Upper lobe of right lung (tissue), 1 donor: ENCODE results near the gene UNG. TPM values are rescaled to one million over a fixed set of nuclear protein-coding genes. Genes with fewer than 3 reads are reported as not detected.

Experiments used
- ATAC-seq: fragments of 200-7000 bp; cut with Tn5 transposase; one replicate; pipeline ENCODE4 v1.9.1; 2020; ENCODE audit warnings: mild to moderate bottlenecking, moderate library complexity
- DNase-seq: peaks from one replicate; pipeline ENCODE4 v3.0.0-alpha.2; 2020
- H3K27ac ChIP-seq: fragments of 200-600 bp; one replicate; pipeline ENCODE4 v1.8.0; 2022
- H3K27me3 ChIP-seq: fragments of 200-600 bp; one replicate; pipeline ENCODE4 v1.8.0; 2022; ENCODE audit warnings: mild to moderate bottlenecking
- H3K36me3 ChIP-seq: fragments of 200-600 bp; one replicate; pipeline ENCODE4 v1.8.0; 2022
- H3K4me1 ChIP-seq: fragments of 200-600 bp; one replicate; pipeline ENCODE4 v1.8.0; 2022
- H3K4me3 ChIP-seq: fragments of 200-600 bp; one replicate; pipeline ENCODE4 v1.8.0; 2022; ENCODE audit warnings: mild to moderate bottlenecking
- H3K9me3 ChIP-seq: fragments of 200-600 bp; one replicate; pipeline ENCODE4 v1.8.0; 2022
- CTCF ChIP-seq: fragments of 200-600 bp; IDR thresholded peaks from one replicate; pipeline ENCODE4 v1.8.0; 2022; ENCODE audit warnings: antibody characterized with exemption
- intact Hi-C: fragments of 100-400 bp; cut with DNase I; formaldehyde crosslinking; loops from one replicate; pipeline ENCODE4 v1.11.0; 2022
- total RNA-seq: library from RNA; stranded (reverse); fragmentation: NEBNext Ultra II Directional; extraction: Animal tissue kit (Norgen Biotek cat#: 25700); gene quantifications from one replicate; pipeline ENCODE4 v1.2.1, GENCODE V29; 2021
- donor health status: DM: no; HTN: yes; CAD: no; lungs with severe emphysema.

Gene UNG
- total RNA-seq, 1 donor from 2014 or later = 18.2 TPM

- Histone ChIP-seq H3K9me3 (no peaks in the 10 kb centered on the region), H3K27ac (no peak overlapping the region), H3K36me3 (no peaks in the 10 kb centered on the region), H3K27me3 (no peaks in the 10 kb centered on the region), H3K4me3 (no peak overlapping the region), H3K4me1 (peaks cover 19% of the 10 kb centered on the region)
- no peak for ATAC-seq
- TF ChIP-seq CTCF = no peak
- intact Hi-C loops = no loop called here
- DNase-seq = no peak
Observed at GRCh38 chr12:109156036-109156435, 58.6 kb downstream of the UNG start.

GRCh38 chr12:109156586-109156985, 59.2 kb downstream of the UNG start:
- no peaks in the 10 kb centered on the region for H3K27me3 ChIP-seq
- no peak for TF ChIP-seq CTCF
- no peaks in the 10 kb centered on the region for H3K9me3 ChIP-seq
- DNase-seq (no peak), ATAC-seq (no peak)
- H3K4me3 ChIP-seq = no peak overlapping the region
- H3K36me3 ChIP-seq = no peaks in the 10 kb centered on the region
- H3K4me1 ChIP-seq = peaks cover 22% of the 10 kb centered on the region
- no peak overlapping the region for H3K27ac ChIP-seq
- intact Hi-C loops = no loop called here

GRCh38 chr12:109157986-109158385, 60.6 kb downstream of the UNG start:
- TF ChIP-seq CTCF = no peak
- no peaks in the 10 kb centered on the region for H3K27me3 ChIP-seq
- intact Hi-C loops = no loop called here
- peaks cover 22% of the 10 kb centered on the region for H3K4me1 ChIP-seq
- H3K9me3 ChIP-seq = no peaks in the 10 kb centered on the region
- no peaks in the 10 kb centered on the region for H3K36me3 ChIP-seq
- no peak for ATAC-seq
- no peak overlapping the region for H3K4me3 ChIP-seq
- H3K27ac ChIP-seq = peak overlapping the region; percentile 45
- DNase-seq = no peak

- H3K9me3 ChIP-seq = no peaks in the 10 kb centered on the region
- DNase-seq (no peak), ATAC-seq (no peak)
- no peak overlapping the region for H3K4me3 ChIP-seq
- no peak for TF ChIP-seq CTCF
- H3K4me1 ChIP-seq = peaks cover 13% of the 10 kb centered on the region
- intact Hi-C loops = no loop called here
- no peak overlapping the region for H3K27ac ChIP-seq
- no peaks in the 10 kb centered on the region for H3K36me3 ChIP-seq
- H3K27me3 ChIP-seq = no peaks in the 10 kb centered on the region
Observed at GRCh38 chr12:109160433-109160832, 63.0 kb downstream of the UNG start.

Other genes with a start within 250 kb of the UNG start
- 46.0 TPM for gene SSH1, start 240.0 kb upstream of the UNG start, total RNA-seq
- 0.26 TPM for gene DAO, start 217.5 kb upstream of the UNG start, total RNA-seq
- gene SVOP, start 76.5 kb upstream of the UNG start, total RNA-seq = not detected
- 13.6 TPM for gene USP30, start 45.0 kb upstream of the UNG start, total RNA-seq
- gene ALKBH2, start 4.1 kb upstream of the UNG start, total RNA-seq = 10.1 TPM
- gene ACACB, start 19.0 kb downstream of the UNG start, total RNA-seq = 35.2 TPM
- gene FOXN4, start 211.7 kb downstream of the UNG start, total RNA-seq = not detected